ENCODE measurements around the gene FSTL4. TPM values are rescaled to one million over a fixed set of nuclear protein-coding genes. Genes with fewer than 3 reads are reported as not detected.

The FSTL4 gene
- total and polyA plus RNA-seq, 4 donors, result 0.08 to 1.4 (median 0.31) TPM

DNA sequence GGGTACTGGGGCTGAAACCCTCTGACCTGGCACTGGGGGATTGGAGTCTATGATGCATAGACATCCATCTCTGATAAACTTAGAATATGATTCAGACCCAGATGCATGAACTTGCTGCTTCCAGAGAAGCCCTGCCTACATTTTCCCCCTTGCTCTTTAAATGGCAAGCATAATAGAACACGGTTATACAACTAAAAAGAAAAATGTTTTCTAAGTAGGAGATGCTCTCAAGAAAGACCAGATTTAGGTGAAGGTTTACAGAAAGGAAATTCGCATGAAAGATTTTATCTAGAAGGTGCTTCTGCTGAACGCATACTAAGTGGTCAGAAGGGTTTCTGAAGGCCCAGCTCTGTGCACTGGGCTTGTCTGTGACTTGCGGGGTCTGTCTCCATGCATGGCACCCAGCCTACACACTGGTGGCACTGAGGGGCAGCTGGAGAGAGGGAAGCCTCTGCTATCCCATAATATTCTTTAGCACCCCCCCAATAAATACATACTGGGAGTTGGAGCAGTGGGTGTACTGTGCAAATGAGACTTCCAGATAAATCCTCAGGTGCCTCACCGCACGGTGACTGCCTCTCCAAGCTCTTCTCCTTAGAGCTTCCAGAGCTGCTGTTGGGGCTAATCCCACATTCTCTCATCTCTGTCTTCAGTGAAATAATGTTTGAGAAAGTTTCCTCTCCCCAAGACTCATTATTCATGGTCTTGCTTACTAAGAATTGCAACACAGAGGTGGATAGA lies 114.6 kb downstream of the FSTL4 start:
- H3K4me3 ChIP-seq, result no peak overlapping the region
- no peak for TF ChIP-seq CTCF (IDR thresholded peaks at IDR 0.05; ENCODE audit: control extremely low read depth, extremely low read depth)
- no peaks in the 10 kb centered on the region for H3K36me3 ChIP-seq (ENCODE audit: control insufficient read depth in 4 of 4, insufficient read depth in 4 of 4, low read length in 4 of 4)
- no peak overlapping the region for H3K9ac ChIP-seq (ENCODE audit: insufficient read depth in 1 of 2, low read length in 2 of 2)
- no peaks in the 10 kb centered on the region for H3K9me3 ChIP-seq (ENCODE audit: control insufficient read depth in 4 of 4, insufficient read depth in 3 of 4, low read length in 3 of 4)
- 88 to 94% methylated on average over 6 of the region's 6 CpGs for WGBS, 2 donors
- DNase-seq (no peak), ATAC-seq (ENCODE audit: insufficient read depth, low FRiP score) (no peak)
- H3K27me3 ChIP-seq (ENCODE audit: control insufficient read depth in 3 of 3, insufficient read depth in 3 of 3, low read length in 2 of 3), result peaks cover 0 to 2% (median 0%) of the 10 kb centered on the region in 3 donors
- no peak overlapping the region for H3K27ac ChIP-seq (ENCODE audit: low read depth in 1 of 2, low read length in 1 of 2)
- H3K4me1 ChIP-seq (ENCODE audit: control insufficient read depth in 5 of 5, insufficient read depth in 5 of 5, low read length in 5 of 5), result peaks cover 0 to 5% (median 0%) of the 10 kb centered on the region in 5 donors

GRCh38 chr5:133496631-133497030 lies 115.7 kb downstream of the FSTL4 start:
- no peak for TF ChIP-seq CTCF (IDR thresholded peaks at IDR 0.05; ENCODE audit: control extremely low read depth, extremely low read depth)
- peaks cover 0 to 2% (median 0%) of the 10 kb centered on the region in 3 donors for H3K27me3 ChIP-seq (ENCODE audit: control insufficient read depth in 3 of 3, insufficient read depth in 3 of 3, low read length in 2 of 3)
- ATAC-seq (ENCODE audit: insufficient read depth, low FRiP score), result no peak
- no peaks in the 10 kb centered on the region for H3K9me3 ChIP-seq (ENCODE audit: control insufficient read depth in 4 of 4, insufficient read depth in 3 of 4, low read length in 3 of 4)
- no peak overlapping the region for H3K27ac ChIP-seq (ENCODE audit: low read depth in 1 of 2, low read length in 1 of 2)
- DNase-seq, result no peak
- no peak overlapping the region for H3K4me3 ChIP-seq
- H3K36me3 ChIP-seq (ENCODE audit: control insufficient read depth in 4 of 4, insufficient read depth in 4 of 4, low read length in 4 of 4), result no peaks in the 10 kb centered on the region
- H3K9ac ChIP-seq (ENCODE audit: insufficient read depth in 1 of 2, low read length in 2 of 2), result no peak overlapping the region
- WGBS, 2 donors, result 92 to 96% methylated on average over 7 of the region's 7 CpGs
- H3K4me1 ChIP-seq (ENCODE audit: control insufficient read depth in 5 of 5, insufficient read depth in 5 of 5, low read length in 5 of 5), result peaks cover 0 to 5% (median 0%) of the 10 kb centered on the region in 5 donors

GRCh38 chr5:133494923-133495246 lies 117.5 kb downstream of the FSTL4 start:
- DNase-seq (no peak), ATAC-seq (ENCODE audit: insufficient read depth, low FRiP score) (no peak)
- peaks cover 0 to 2% (median 0%) of the 10 kb centered on the region in 3 donors for H3K27me3 ChIP-seq (ENCODE audit: control insufficient read depth in 3 of 3, insufficient read depth in 3 of 3, low read length in 2 of 3)
- peaks cover 0 to 6% (median 0%) of the 10 kb centered on the region in 4 donors for H3K9me3 ChIP-seq (ENCODE audit: control insufficient read depth in 4 of 4, insufficient read depth in 3 of 4, low read length in 3 of 4)
- H3K36me3 ChIP-seq (ENCODE audit: control insufficient read depth in 4 of 4, insufficient read depth in 4 of 4, low read length in 4 of 4), result no peaks in the 10 kb centered on the region
- no peak for TF ChIP-seq CTCF (IDR thresholded peaks at IDR 0.05; ENCODE audit: control extremely low read depth, extremely low read depth)
- 80 to 88% methylated on average over 8 of the region's 8 CpGs for WGBS, 2 donors
- no peaks in the 10 kb centered on the region for H3K4me1 ChIP-seq (ENCODE audit: control insufficient read depth in 5 of 5, insufficient read depth in 5 of 5, low read length in 5 of 5)
- H3K4me3 ChIP-seq, result no peak overlapping the region
- H3K27ac ChIP-seq (ENCODE audit: low read depth in 1 of 2, low read length in 1 of 2), result no peak overlapping the region
- no peak overlapping the region for H3K9ac ChIP-seq (ENCODE audit: insufficient read depth in 1 of 2, low read length in 2 of 2)
